ENCODE data around the gene ITGA3. TPM values are rescaled to one million over a fixed set of nuclear protein-coding genes. Genes with fewer than 3 reads are reported as not detected.

ITGA3 gene
- total and polyA plus RNA-seq, 4 donors: 0.79 to 4.4 (median 1.4) TPM

GRCh38 chr17:50136096-50136687 is 80.3 kb downstream of the ITGA3 start:
- H3K4me3 ChIP-seq (ENCODE audit: low read depth in 1 of 3, low read length in 3 of 3): no peak overlapping the region
- TF ChIP-seq NR2F2 (IDR thresholded peaks at IDR 0.05) (no peak), FOXA2 (IDR thresholded peaks at IDR 0.05) (no peak), YY1 (IDR thresholded peaks at IDR 0.05) (no peak), FOXA1 (IDR thresholded peaks at IDR 0.05) (no peak), JUND (IDR thresholded peaks at IDR 0.05) (no peak), TAF1 (conservative IDR thresholded peaks at IDR 0.05) (no peak), HNF4A (conservative IDR thresholded peaks at IDR 0.05) (no peak), RAD21 (IDR thresholded peaks at IDR 0.05) (no peak), GABPA (IDR thresholded peaks at IDR 0.05 in 1 of 2, conservative IDR thresholded peaks at IDR 0.05 in 1 of 2) (no peak), HNF4G (IDR thresholded peaks at IDR 0.05) (no peak), RXRA (IDR thresholded peaks at IDR 0.05) (no peak), SP1 (IDR thresholded peaks at IDR 0.05) (no peak)
- TF ChIP-seq, protein P1, sequence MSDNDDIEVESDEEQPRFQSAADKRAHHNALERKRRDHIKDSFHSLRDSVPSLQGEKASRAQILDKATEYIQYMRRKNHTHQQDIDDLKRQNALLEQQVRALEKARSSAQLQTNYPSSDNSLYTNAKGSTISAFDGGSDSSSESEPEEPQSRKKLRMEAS (IDR thresholded peaks at IDR 0.05): no peak
- TF ChIP-seq, protein P2, sequence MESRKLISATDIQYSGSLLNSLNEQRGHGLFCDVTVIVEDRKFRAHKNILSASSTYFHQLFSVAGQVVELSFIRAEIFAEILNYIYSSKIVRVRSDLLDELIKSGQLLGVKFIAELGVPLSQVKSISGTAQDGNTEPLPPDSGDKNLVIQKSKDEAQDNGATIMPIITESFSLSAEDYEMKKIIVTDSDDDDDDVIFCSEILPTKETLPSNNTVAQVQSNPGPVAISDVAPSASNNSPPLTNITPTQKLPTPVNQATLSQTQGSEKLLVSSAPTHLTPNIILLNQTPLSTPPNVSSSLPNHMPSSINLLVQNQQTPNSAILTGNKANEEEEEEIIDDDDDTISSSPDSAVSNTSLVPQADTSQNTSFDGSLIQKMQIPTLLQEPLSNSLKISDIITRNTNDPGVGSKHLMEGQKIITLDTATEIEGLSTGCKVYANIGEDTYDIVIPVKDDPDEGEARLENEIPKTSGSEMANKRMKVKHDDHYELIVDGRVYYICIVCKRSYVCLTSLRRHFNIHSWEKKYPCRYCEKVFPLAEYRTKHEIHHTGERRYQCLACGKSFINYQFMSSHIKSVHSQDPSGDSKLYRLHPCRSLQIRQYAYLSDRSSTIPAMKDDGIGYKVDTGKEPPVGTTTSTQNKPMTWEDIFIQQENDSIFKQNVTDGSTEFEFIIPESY (IDR thresholded peaks at IDR 0.05): no peak
- TF ChIP-seq, protein P3, sequence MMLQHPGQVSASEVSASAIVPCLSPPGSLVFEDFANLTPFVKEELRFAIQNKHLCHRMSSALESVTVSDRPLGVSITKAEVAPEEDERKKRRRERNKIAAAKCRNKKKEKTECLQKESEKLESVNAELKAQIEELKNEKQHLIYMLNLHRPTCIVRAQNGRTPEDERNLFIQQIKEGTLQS (IDR thresholded peaks at IDR 0.05): no peak
- WGBS: 93% methylated on average over 11 of the region's 11 CpGs

DNA sequence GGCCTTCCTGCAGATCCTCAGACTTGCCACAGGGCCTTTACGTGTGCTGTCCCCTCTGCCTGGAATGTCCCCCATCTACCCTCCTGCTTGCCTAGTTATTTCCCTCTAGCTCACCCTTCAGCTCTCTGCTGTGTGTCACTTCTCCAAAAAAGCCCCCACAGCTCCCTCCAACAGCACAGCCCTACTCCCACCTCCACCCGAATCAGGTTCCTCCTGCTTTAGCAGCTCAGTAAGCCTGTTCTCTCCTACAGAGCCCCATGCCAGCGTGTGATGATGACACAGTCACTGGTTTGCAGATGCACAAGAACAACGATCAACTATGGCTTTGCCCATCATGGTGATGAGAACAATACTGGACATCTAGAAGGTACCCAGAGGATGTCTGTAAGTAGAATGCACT is 81.1 kb downstream of the ITGA3 start:
- H3K27ac ChIP-seq (ENCODE audit: low read depth in 1 of 2, low read length in 2 of 2): no peak overlapping the region
- H3K27me3 ChIP-seq (ENCODE audit: control insufficient read depth in 4 of 4, insufficient read depth in 4 of 4, low read length in 3 of 4): no peaks in the 10 kb centered on the region
- no peak overlapping the region for H3K9ac ChIP-seq (ENCODE audit: low read depth in 1 of 2, low read length in 2 of 2)
- no peak overlapping the region for H3K4me3 ChIP-seq (ENCODE audit: low read depth in 1 of 3, low read length in 3 of 3)
- no peak for DNase-seq (ENCODE audit: low spot score)
- H3K9me3 ChIP-seq (ENCODE audit: control insufficient read depth in 4 of 4, low read length in 3 of 4): no peaks in the 10 kb centered on the region
- WGBS: 95% methylated on average over 4 of the region's 4 CpGs
- H3K4me1 ChIP-seq (ENCODE audit: control insufficient read depth in 4 of 4, insufficient read depth in 4 of 4, low read length in 3 of 4): peaks cover 0 to 10% (median 3%) of the 10 kb centered on the region in 4 donors
- TF ChIP-seq EGR1 (IDR thresholded peaks at IDR 0.05; ENCODE audit: low read depth in 2 of 2) (no peak), JUND (IDR thresholded peaks at IDR 0.05) (no peak), YY1 (IDR thresholded peaks at IDR 0.05) (no peak), RAD21 (IDR thresholded peaks at IDR 0.05) (no peak), TAF1 (conservative IDR thresholded peaks at IDR 0.05) (no peak), FOXA2 (IDR thresholded peaks at IDR 0.05) (no peak), NR2F2 (IDR thresholded peaks at IDR 0.05) (no peak), HNF4G (IDR thresholded peaks at IDR 0.05) (no peak), RXRA (IDR thresholded peaks at IDR 0.05) (no peak), FOXA1 (IDR thresholded peaks at IDR 0.05) (no peak)
- TF ChIP-seq, protein P3 (IDR thresholded peaks at IDR 0.05): no peak
- TF ChIP-seq, protein P2 (IDR thresholded peaks at IDR 0.05): no peak
- H3K36me3 ChIP-seq (ENCODE audit: control insufficient read depth in 4 of 4, insufficient read depth in 3 of 4, low read depth in 1 of 4, low read length in 3 of 4): peaks cover 9 to 38% (median 22%) of the 10 kb centered on the region in 4 donors

More at GRCh38 chr17:50136096-50136687, 80.3 kb downstream of the ITGA3 start:
- Histone ChIP-seq H3K9ac (ENCODE audit: low read depth in 1 of 2, low read length in 2 of 2) (no peak overlapping the region), H3K27me3 (ENCODE audit: control insufficient read depth in 4 of 4, insufficient read depth in 4 of 4, low read length in 3 of 4) (no peaks in the 10 kb centered on the region), H3K4me1 (ENCODE audit: control insufficient read depth in 4 of 4, insufficient read depth in 4 of 4, low read length in 3 of 4) (peaks cover 0 to 10% (median 3%) of the 10 kb centered on the region in 4 donors), H3K36me3 (ENCODE audit: control insufficient read depth in 4 of 4, insufficient read depth in 3 of 4, low read depth in 1 of 4, low read length in 3 of 4) (peaks cover 8 to 38% (median 20%) of the 10 kb centered on the region in 4 donors), H3K9me3 (ENCODE audit: control insufficient read depth in 4 of 4, low read length in 3 of 4) (no peaks in the 10 kb centered on the region), H3K27ac (ENCODE audit: low read depth in 1 of 2, low read length in 2 of 2) (no peak overlapping the region)
- no peak for DNase-seq (ENCODE audit: low spot score)
